GM19452 (cell line): ENCODE results near the gene CACNA2D1.

Experiments used
- ATAC-seq: cut with Tn5 transposase; IDR thresholded peaks from one replicate; pipeline ENCODE4 v1.9.1; 2021; ENCODE audit not compliant: unreplicated experiment

Gene CACNA2D1

DNA sequence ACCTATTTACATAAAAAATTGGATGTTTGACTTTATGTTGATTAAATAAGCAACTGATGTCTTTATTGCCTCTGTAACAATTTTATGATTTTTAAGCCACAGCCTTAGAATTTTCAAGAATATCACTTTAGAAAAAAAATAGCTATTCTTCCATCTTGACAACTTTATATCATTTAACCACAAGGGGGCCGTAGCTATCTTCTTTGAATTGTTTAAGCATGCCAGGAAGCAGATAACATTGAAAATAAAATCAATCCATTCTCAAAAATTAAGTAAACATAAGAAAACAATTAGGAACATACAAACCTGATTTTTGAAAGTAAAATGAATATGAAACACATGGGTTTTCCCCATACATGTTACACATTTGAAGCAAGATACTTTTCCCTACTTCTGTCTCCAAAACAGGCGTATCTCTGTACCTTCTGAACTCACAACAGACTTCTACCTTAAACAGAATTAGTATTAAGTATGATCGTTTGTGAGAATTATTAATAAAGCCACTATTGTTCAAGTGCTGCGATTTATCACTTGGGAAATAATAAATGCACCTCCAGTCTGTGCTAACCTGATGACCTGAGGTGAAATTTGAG is 209.0 kb downstream of the CACNA2D1 start:
- ATAC-seq = no peak

DNA sequence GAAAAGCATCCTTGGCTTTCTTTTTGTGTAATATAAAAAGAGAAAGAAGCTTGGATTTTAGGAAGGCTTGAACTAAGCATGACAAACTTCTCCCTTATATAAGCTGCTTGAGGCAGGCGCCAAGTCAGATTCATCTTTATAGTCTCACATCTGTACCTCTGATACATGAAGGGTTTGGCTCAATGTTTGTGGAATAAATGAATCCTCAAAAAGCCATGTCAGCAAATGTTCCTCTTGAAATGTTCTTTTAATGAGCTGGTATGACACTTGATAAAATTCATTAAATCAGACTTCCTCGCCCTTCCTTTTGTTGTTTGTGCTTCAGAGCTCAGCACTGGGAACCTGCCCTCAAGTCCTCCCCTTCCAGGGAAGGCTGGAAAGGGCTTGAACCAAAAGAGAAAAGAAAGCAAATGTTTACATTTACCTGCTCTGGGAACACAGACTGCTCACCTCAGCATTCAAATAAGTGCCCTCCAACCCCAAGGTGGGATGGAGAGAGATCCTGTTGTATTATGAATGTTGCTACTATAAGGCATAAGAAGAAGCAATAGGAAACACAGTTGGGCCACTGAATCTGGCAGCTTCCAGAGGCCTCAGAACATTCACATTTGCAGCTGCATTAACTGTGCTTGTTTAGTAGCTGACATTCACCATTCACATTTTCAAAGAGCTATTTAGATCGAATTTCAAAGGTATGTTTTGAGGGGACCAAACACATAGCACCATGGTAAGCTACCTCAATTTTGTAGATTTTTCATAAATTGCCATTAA is 212.6 kb downstream of the CACNA2D1 start:
- ATAC-seq = no peak

GRCh38 chr7:82229164-82229563 is 214.4 kb downstream of the CACNA2D1 start:
- ATAC-seq = no peak

- ATAC-seq = no peak
These were observed 217.4 kb downstream of the CACNA2D1 start for GRCh38 chr7:82226191-82226590.

- no peak for ATAC-seq
These were observed 219.0 kb downstream of the CACNA2D1 start for GRCh38 chr7:82224529-82224928.

- no peak for ATAC-seq
These were observed 220.0 kb downstream of the CACNA2D1 start for GRCh38 chr7:82223580-82223979.

- no peak for ATAC-seq
These were observed 222.4 kb downstream of the CACNA2D1 start for GRCh38 chr7:82221152-82221674.

GRCh38 chr7:82212466-82212865 is 231.1 kb downstream of the CACNA2D1 start:
- no peak for ATAC-seq

- no peak for ATAC-seq
These were observed 232.2 kb downstream of the CACNA2D1 start for GRCh38 chr7:82211333-82211732.

GRCh38 chr7:82210416-82211184 is 233.0 kb downstream of the CACNA2D1 start:
- no peak for ATAC-seq

DNA sequence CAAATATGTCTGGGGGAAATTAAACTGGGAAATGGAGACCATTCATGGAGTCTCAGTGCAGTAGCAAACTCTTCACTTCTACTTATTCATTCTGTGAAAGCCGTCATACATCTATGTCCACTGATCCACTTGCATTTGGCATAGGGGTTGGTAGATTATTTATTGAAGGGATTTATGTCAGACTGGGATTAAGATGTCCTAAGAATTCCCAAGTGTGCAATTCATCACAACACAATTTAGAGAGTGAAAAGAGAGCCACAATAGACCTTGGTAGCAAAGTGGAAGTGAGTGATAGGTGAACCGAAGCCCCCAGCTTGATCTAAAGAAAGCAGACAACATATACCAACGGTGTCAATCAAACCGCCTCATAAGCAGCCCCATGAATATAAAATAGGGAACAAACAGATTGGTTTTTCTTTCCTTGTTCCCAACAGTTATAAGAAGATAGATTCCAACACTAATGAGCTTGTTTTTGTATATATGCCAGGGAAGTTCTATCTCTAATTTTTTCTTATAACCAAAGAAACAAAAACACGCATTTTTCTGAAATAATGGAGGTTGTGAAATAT is 234.3 kb downstream of the CACNA2D1 start:
- no peak for ATAC-seq

- ATAC-seq = no peak
These were observed 238.9 kb downstream of the CACNA2D1 start for GRCh38 chr7:82204694-82205093.

GRCh38 chr7:82202965-82203364 is 240.6 kb downstream of the CACNA2D1 start:
- ATAC-seq = no peak

DNA sequence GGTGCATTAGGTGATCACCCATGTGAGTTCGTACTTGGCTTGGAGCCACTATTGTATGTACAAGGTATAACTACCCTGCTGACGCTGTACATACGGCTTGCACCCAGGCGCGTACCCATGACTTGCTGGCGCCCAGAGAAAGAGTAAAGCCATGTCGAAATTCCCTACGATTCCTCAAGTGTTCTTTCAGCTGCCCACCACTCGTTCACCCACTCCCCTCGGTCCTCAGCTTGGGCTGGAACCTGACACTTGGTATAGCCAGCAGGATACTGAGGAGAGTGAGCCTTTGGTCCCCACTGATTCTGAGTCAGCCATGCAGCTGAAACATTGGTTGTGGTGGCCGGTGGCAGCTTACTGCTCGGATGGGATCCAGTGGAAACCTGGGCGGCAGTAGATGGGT is 241.5 kb downstream of the CACNA2D1 start:
- ATAC-seq = no peak

GRCh38 chr7:82200601-82201000 is 243.0 kb downstream of the CACNA2D1 start:
- ATAC-seq = no peak

- no peak for ATAC-seq
These were observed 249.4 kb downstream of the CACNA2D1 start for GRCh38 chr7:82194016-82194643.

DNA sequence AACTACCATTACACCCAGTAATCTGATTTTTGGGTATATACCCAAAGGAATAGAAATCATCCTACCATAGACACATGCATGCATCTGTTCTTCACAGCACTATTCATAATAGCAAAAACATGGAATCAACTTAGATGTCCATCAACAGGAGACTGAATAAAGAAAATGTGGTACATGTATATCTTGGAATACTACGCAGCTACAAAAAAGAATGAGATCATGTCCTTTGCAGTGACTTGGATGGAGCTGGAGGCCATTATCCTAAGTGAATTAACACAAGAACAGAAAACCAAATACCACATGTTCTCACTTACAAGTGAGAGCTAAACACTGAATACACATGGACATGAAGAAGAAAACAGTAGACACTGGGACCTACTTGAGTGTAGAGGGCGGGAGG is 254.9 kb downstream of the CACNA2D1 start:
- no peak for ATAC-seq

- no peak for ATAC-seq
These were observed 258.1 kb downstream of the CACNA2D1 start for GRCh38 chr7:82185443-82185842.

DNA sequence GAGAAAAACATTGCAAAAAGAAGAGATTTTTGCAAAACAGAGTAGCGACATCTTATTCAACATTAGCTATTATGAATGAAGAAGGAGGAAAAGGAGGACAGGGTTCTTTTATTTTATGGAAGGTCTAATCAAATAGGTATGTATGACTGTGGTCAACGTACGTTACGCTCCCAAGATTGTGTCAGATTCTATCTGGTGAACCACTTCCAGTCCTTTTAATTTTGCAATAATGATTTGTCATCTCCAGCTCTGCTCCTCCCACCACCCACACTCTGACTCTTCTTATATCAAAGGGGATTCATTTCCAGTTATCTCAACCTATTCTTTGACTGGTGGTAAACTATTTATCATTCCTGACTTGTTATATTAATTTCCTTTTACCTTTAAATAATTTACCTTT is 259.9 kb downstream of the CACNA2D1 start:
- no peak for ATAC-seq

GRCh38 chr7:82179311-82179710 is 264.3 kb downstream of the CACNA2D1 start:
- no peak for ATAC-seq

GRCh38 chr7:82175319-82175718 is 268.3 kb downstream of the CACNA2D1 start:
- ATAC-seq = no peak
